Kidney epithelial cell (primary cell): ENCODE measurements around the gene PRMT2. TPM values are rescaled to one million over a fixed set of nuclear protein-coding genes. Genes with fewer than 3 reads are reported as not detected.
"Not testable (repeated sequence)": the region's sequence is repeated elsewhere in the genome, so short reads cannot be mapped to it uniquely, and the experiment has no call there.

ENCODE experiments used
- DNase-seq: peaks from one replicate; pipeline ENCODE4 v3.0.0-alpha.2; 2010; ENCODE audit warnings: low read depth
- H3K27me3 ChIP-seq: 2 replicates; pipeline ENCODE4 v1.6.0; 2011; ENCODE audit warnings: low read length; ENCODE audit not compliant: control insufficient read depth, insufficient read depth
- H3K36me3 ChIP-seq: 2 replicates; pipeline ENCODE4 v1.5.1; 2011; ENCODE audit warnings: low read length; ENCODE audit not compliant: control insufficient read depth, insufficient read depth
- H3K4me3 ChIP-seq: 2 replicates; pipeline ENCODE4 v1.5.1; 2011; ENCODE audit warnings: low read depth, mild to moderate bottlenecking, control low read depth, low read length
- CTCF ChIP-seq: IDR thresholded peaks from 2 replicates; pipeline ENCODE4 v1.5.1; 2011; ENCODE audit warnings: mild to moderate bottlenecking, moderate library complexity, low read length, control low read depth, inconsistent platforms; ENCODE audit not compliant: insufficient read depth, poor library complexity, severe bottlenecking
- total RNA-seq: library from RNA; depleted of rRNA; stranded (reverse); fragments of >200 nt; gene quantifications from 2 replicates; pipeline ENCODE4 v1.2.3, GENCODE V29; 2015

Gene PRMT2
- total RNA-seq, 1 donor from 2014 or later, result 66.7 TPM

- H3K36me3 ChIP-seq, result peaks cover 3% of the 10 kb centered on the region
- H3K27me3 ChIP-seq, result no peaks in the 10 kb centered on the region
- peak overlapping the region; percentile 54 for H3K4me3 ChIP-seq
- no peak for TF ChIP-seq CTCF
- DNase-seq, result no peak
Measured at GRCh38 chr21:46667741-46668380, 32.4 kb downstream of the PRMT2 start.

GRCh38 chr21:46668381-46668780, 32.9 kb downstream of the PRMT2 start:
- no peak for TF ChIP-seq CTCF
- no peaks in the 10 kb centered on the region for H3K27me3 ChIP-seq
- no peak for DNase-seq

GRCh38 chr21:46668904-46669303, 33.4 kb downstream of the PRMT2 start:
- H3K4me3 ChIP-seq, H3K27me3 ChIP-seq, H3K36me3 ChIP-seq, DNase-seq: not testable (repeated sequence)

More at GRCh38 chr21:46668381-46668780, 32.9 kb downstream of the PRMT2 start:
- Histone ChIP-seq H3K4me3 (no peak overlapping the region), H3K36me3 (peaks cover 3% of the 10 kb centered on the region)

- H3K27me3 ChIP-seq, result no peaks in the 10 kb centered on the region
- DNase-seq, result no peak
- no peak overlapping the region for H3K4me3 ChIP-seq
- TF ChIP-seq CTCF, result no peak
- H3K36me3 ChIP-seq, result no peaks in the 10 kb centered on the region
Measured at GRCh38 chr21:46674430-46675007, 39.0 kb downstream of the PRMT2 start.

GRCh38 chr21:46675595-46676280, 40.3 kb downstream of the PRMT2 start:
- no peak overlapping the region for H3K4me3 ChIP-seq
- no peak for TF ChIP-seq CTCF
- no peak for DNase-seq
- no peaks in the 10 kb centered on the region for H3K36me3 ChIP-seq
- no peaks in the 10 kb centered on the region for H3K27me3 ChIP-seq

- not testable (repeated sequence) for H3K4me3 ChIP-seq, DNase-seq, H3K36me3 ChIP-seq, H3K27me3 ChIP-seq
Measured at GRCh38 chr21:46676542-46676941, 41.1 kb downstream of the PRMT2 start.

GRCh38 chr21:46681593-46681992, 46.1 kb downstream of the PRMT2 start:
- not testable (repeated sequence) for H3K36me3 ChIP-seq, H3K27me3 ChIP-seq, DNase-seq, H3K4me3 ChIP-seq

- H3K4me3 ChIP-seq, H3K36me3 ChIP-seq, DNase-seq, H3K27me3 ChIP-seq: not testable (repeated sequence)
Measured at GRCh38 chr21:46698652-46699051, 63.2 kb downstream of the PRMT2 start.

- not testable (repeated sequence) for H3K27me3 ChIP-seq, H3K4me3 ChIP-seq, DNase-seq, H3K36me3 ChIP-seq
Measured at GRCh38 chr21:46699104-46699503, 63.6 kb downstream of the PRMT2 start.
